IMR-90 (cell line): ENCODE data around the gene CDYL2. TPM values are rescaled to one million over a fixed set of nuclear protein-coding genes. Genes with fewer than 3 reads are reported as not detected.

ENCODE experiments used
- ATAC-seq: fragments of 200-7000 bp; cut with Tn5 transposase; 2 replicates; pipeline ENCODE4 v1.9.1; 2020; ENCODE audit warnings: low read depth, mild to moderate bottlenecking, moderate library complexity
- BruUV-seq: library from RNA; stranded (reverse); fragments of 400-500 nt; replicated peaks from 2 replicates; lab custom pipeline; 2021; lab: Mats Ljungman, UMichigan
- CTCF ChIA-PET: fragments of 300-600 bp; formaldehyde crosslinking; extraction: SDS; loops from one replicate; lab custom pipeline; 2021; ENCODE audit warnings: antibody characterized with exemption; lab: Yijun Ruan, JAX
- POLR2A ChIA-PET: fragments of 300-600 bp; sonication (Branson Sonifier 250); formaldehyde crosslinking; loops from one replicate; lab custom pipeline; 2022; ENCODE audit warnings: antibody characterized with exemption; ENCODE audit not compliant: unreplicated experiment; lab: Charles Lee
- DNase-seq: peaks from one replicate; pipeline ENCODE4 v3.0.0; 2013
- H2AFZ ChIP-seq: replicated peaks from 2 replicates; pipeline ENCODE3; 2013; ENCODE audit warnings: low read length, mild to moderate bottlenecking; ENCODE audit not compliant: poor library complexity
- H2AK5ac ChIP-seq: 2 replicates; pipeline ENCODE4 v1.6.1; 2013; ENCODE audit warnings: low read depth, low read length, inconsistent platforms
- H2AK9ac ChIP-seq: replicated peaks from 2 replicates; pipeline ENCODE3; 2013; ENCODE audit warnings: mild to moderate bottlenecking, low read depth, low read length, moderate library complexity; ENCODE audit not compliant: poor library complexity
- H2BK120ac ChIP-seq: 2 replicates; pipeline ENCODE4 v1.6.1; 2013; ENCODE audit warnings: low read depth, low read length, inconsistent platforms
- H2BK15ac ChIP-seq: 3 replicates; pipeline ENCODE4 v1.6.1; 2013; ENCODE audit warnings: low read depth, low read length, inconsistent platforms
- H2BK20ac ChIP-seq: 2 replicates; pipeline ENCODE4 v1.6.1; 2013; ENCODE audit warnings: low read depth, mild to moderate bottlenecking, inconsistent platforms, low read length, moderate library complexity
- H2BK5ac ChIP-seq: 2 replicates; pipeline ENCODE4 v1.6.1; 2013; ENCODE audit warnings: mild to moderate bottlenecking, low read depth, low read length, inconsistent platforms; ENCODE audit not compliant: poor library complexity, severe bottlenecking
- H3K14ac ChIP-seq: replicated peaks from 2 replicates; pipeline ENCODE4 v1.6.1; 2013; ENCODE audit warnings: low read depth, low read length, inconsistent platforms
- H3K18ac ChIP-seq: 2 replicates; pipeline ENCODE4 v1.6.1; 2013; ENCODE audit warnings: low read depth, low read length, control low read depth
- H3K23ac ChIP-seq: 2 replicates; pipeline ENCODE4 v1.6.1; 2013; ENCODE audit warnings: low read depth, low read length, inconsistent platforms
- H3K27ac ChIP-seq: 2 replicates; pipeline ENCODE4 v1.5.1; 2013; ENCODE audit warnings: mild to moderate bottlenecking, control low read depth, low read length; ENCODE audit not compliant: insufficient read depth
- H3K27me3 ChIP-seq: 2 replicates; pipeline ENCODE4 v1.6.1; 2013; ENCODE audit warnings: low read length; ENCODE audit not compliant: control insufficient read depth, insufficient read depth
- H3K36me3 ChIP-seq: 2 replicates; pipeline ENCODE4 v1.6.1; 2013; ENCODE audit warnings: low read length, mixed read lengths; ENCODE audit not compliant: control insufficient read depth, insufficient read depth
- H3K4ac ChIP-seq: 2 replicates; pipeline ENCODE4 v1.6.1; 2013; ENCODE audit warnings: low read depth, low read length, inconsistent platforms
- H3K4me1 ChIP-seq: 2 replicates; pipeline ENCODE4 v1.6.1; 2013; ENCODE audit warnings: low read length, mixed read lengths; ENCODE audit not compliant: control insufficient read depth, insufficient read depth
- H3K4me2 ChIP-seq: 2 replicates; pipeline ENCODE4 v1.6.1; 2013; ENCODE audit warnings: low read depth, mild to moderate bottlenecking, control low read depth, low read length, moderate library complexity
- H3K4me3 ChIP-seq: 2 replicates; pipeline ENCODE4 v1.5.1; 2013; ENCODE audit warnings: low read depth, mild to moderate bottlenecking, control low read depth, low read length, moderate library complexity; ENCODE audit not compliant: insufficient read depth
- H3K56ac ChIP-seq: 2 replicates; pipeline ENCODE4 v1.6.1; 2013; ENCODE audit warnings: low read length, inconsistent platforms; ENCODE audit not compliant: insufficient read depth; ENCODE audit errors: extremely low read depth
- H3K79me1 ChIP-seq, 2 experiments: 2 replicates each; pipeline ENCODE4 v1.6.1; 2013; ENCODE audit warnings: low read length in 2 of 2, inconsistent platforms in 1 of 2, low read depth in 1 of 2
- H3K9ac ChIP-seq: 2 replicates; pipeline ENCODE4 v1.6.1; 2013; ENCODE audit warnings: low read depth, low read length, control low read depth
- H3K9me1 ChIP-seq: 2 replicates; pipeline ENCODE4 v1.6.1; 2013; ENCODE audit warnings: low read length, inconsistent platforms; ENCODE audit not compliant: insufficient read depth
- H3K9me3 ChIP-seq: 2 replicates; pipeline ENCODE4 v1.6.1; 2013; ENCODE audit warnings: low read length; ENCODE audit not compliant: control insufficient read depth, insufficient read depth
- H4K20me1 ChIP-seq: 2 replicates; pipeline ENCODE4 v1.6.1; 2013; ENCODE audit warnings: low read length, inconsistent platforms; ENCODE audit not compliant: insufficient read depth
- H4K5ac ChIP-seq: 2 replicates; pipeline ENCODE4 v1.6.1; 2013; ENCODE audit warnings: mild to moderate bottlenecking, low read depth, low read length, control low read depth
- H4K8ac ChIP-seq, 2 experiments: 2 replicates each; pipeline ENCODE4 v1.6.1; 2013; ENCODE audit warnings: low read depth in 2 of 2, low read length in 2 of 2, control low read depth in 1 of 2, inconsistent platforms in 1 of 2
- H4K91ac ChIP-seq: 2 replicates; pipeline ENCODE4 v1.6.1; 2013; ENCODE audit warnings: low read depth, low read length, inconsistent platforms; ENCODE audit not compliant: insufficient read depth
- CEBPB ChIP-seq: IDR thresholded peaks from 2 replicates; pipeline ENCODE4 v1.6.1; 2012; ENCODE audit warnings: low read depth, low read length, improper control_type of control experiment
- CHD1 ChIP-seq: IDR thresholded peaks from 2 replicates; pipeline ENCODE4 v1.6.1; 2012; ENCODE audit warnings: low read depth, low read length, improper control_type of control experiment
- CTCF ChIP-seq: conservative IDR thresholded peaks from 2 replicates; pipeline ENCODE4 v1.5.1; 2012; ENCODE audit warnings: mild to moderate bottlenecking, low read depth, low read length, improper control_type of control experiment
- ELK1 ChIP-seq: fragments of 150-350 bp; IDR thresholded peaks from 2 replicates; pipeline ENCODE4 v1.6.1; 2016; ENCODE audit warnings: low read depth, mild to moderate bottlenecking, low read length, moderate library complexity, borderline replicate concordance
- FOS ChIP-seq: fragments of 150-350 bp; IDR thresholded peaks from 2 replicates; pipeline ENCODE4 v1.6.1; 2016; ENCODE audit warnings: low read depth, low read length
- MAFK ChIP-seq: IDR thresholded peaks from 2 replicates; pipeline ENCODE4 v1.6.1; 2012; ENCODE audit warnings: low read depth, low read length, improper control_type of control experiment
- MAZ ChIP-seq: IDR thresholded peaks from 2 replicates; pipeline ENCODE4 v1.6.1; 2012; ENCODE audit warnings: low read depth, mild to moderate bottlenecking, low read length, improper control_type of control experiment, moderate library complexity, borderline replicate concordance
- MXI1 ChIP-seq: IDR thresholded peaks from 2 replicates; pipeline ENCODE4 v1.6.1; 2012; ENCODE audit warnings: low read depth, mild to moderate bottlenecking, low read length, moderate library complexity, borderline replicate concordance
- POLR2A ChIP-seq: IDR thresholded peaks from 2 replicates; pipeline ENCODE4 v1.6.1; 2012; ENCODE audit warnings: mild to moderate bottlenecking, low read depth, low read length
- RFX5 ChIP-seq: IDR thresholded peaks from 2 replicates; pipeline ENCODE4 v1.8.0; 2012; ENCODE audit warnings: low read depth, mild to moderate bottlenecking, low read length, moderate library complexity
- USF2 ChIP-seq: fragments of 150-350 bp; IDR thresholded peaks from 2 replicates; pipeline ENCODE4 v1.6.1; 2017; ENCODE audit warnings: mild to moderate bottlenecking, antibody characterized with exemption, low read length, low read depth
- WGBS, 2 experiments: methylation state at CpG; one replicate each; pipeline versions ENCODE4 v1.1.5 to v1.1.7; 2013; ENCODE audit warnings: missing lambda C conversion rate in 2 of 2; ENCODE audit not compliant: insufficient read length in 1 of 2; ENCODE audit errors: extremely low coverage in 2 of 2; 5-methylcytosine and 5-hydroxymethylcytosine counted together
- dilution Hi-C: fragments of 300-500 bp; cut with HindIII; formaldehyde crosslinking; loops from one replicate; pipeline ENCODE4 v1.14.3; 2018; ENCODE audit warnings: low sequenced_read_pairs; ENCODE audit not compliant: unreplicated experiment
- in situ Hi-C: fragments of 300-500 bp; cut with MboI; formaldehyde crosslinking; loops from 3 replicates; pipeline ENCODE4 v1.14.3; 2019; ENCODE audit warnings: low sequenced_read_pairs, inconsistent platforms, mixed read lengths
- intact Hi-C: fragments of 100-400 bp; cut with micrococcal nuclease; formaldehyde crosslinking; loops from 2 replicates; pipeline ENCODE4 v1.10.0; 2022
- polyA plus RNA-seq, 3 experiments: library from polyadenylated mRNA; depleted of rRNA; stranded (reverse); fragments of >200 nt; gene quantifications; 2 replicates each; pipeline ENCODE4 v1.2.3, GENCODE V29; 2012; ENCODE audit warnings: low replicate concordance in 1 of 3
- total RNA-seq: library from RNA; depleted of rRNA; stranded (reverse); fragments of >200 nt; gene quantifications from 2 replicates; pipeline ENCODE4 v1.2.3, GENCODE V29; 2012

Gene CDYL2
- total and polyA plus RNA-seq, 2 of the 4 experiments (the other 2 are of a cell fraction), result 1.2 to 3.9 TPM

GRCh38 chr16:80659865-80660264, 144.5 kb downstream of the CDYL2 start:
- BruUV-seq, result no TSS peak
- Histone ChIP-seq H2BK5ac (no peak overlapping the region), H3K9me1 (no peaks in the 10 kb centered on the region), H3K56ac (no peak overlapping the region), H3K23ac (no peak overlapping the region), H2AFZ (no peak overlapping the region), H3K27ac (no peak overlapping the region), H4K8ac (no peak overlapping the region), H2BK120ac (no peak overlapping the region), H4K5ac (no peak overlapping the region), H3K4ac (no peak overlapping the region), H3K9me3 (peaks cover 2% of the 10 kb centered on the region; the same call in 1 of the 2 replicates), H3K4me3 (no peak overlapping the region), H3K79me1 (no peaks in the 10 kb centered on the region; a peak in 2 of 4 replicates), H3K4me1 (no peaks in the 10 kb centered on the region), H2AK5ac (no peak overlapping the region), H3K18ac (no peak overlapping the region), H2AK9ac (no peak overlapping the region), H3K4me2 (no peak overlapping the region), H3K14ac (no peak overlapping the region), H4K91ac (no peak overlapping the region), H3K9ac (no peak overlapping the region), H2BK20ac (no peak overlapping the region), H4K20me1 (no peaks in the 10 kb centered on the region), H3K36me3 (no peaks in the 10 kb centered on the region), H2BK15ac (no peak overlapping the region), H3K27me3 (no peaks in the 10 kb centered on the region)
- ATAC-seq (no peak), DNase-seq (no peak)
- intact Hi-C loops, result no loop called here
- WGBS, 2 experiments, result 100% methylated on average over 1 of the region's 1 CpG; no CpG with 5 or more reads in 1 of the 2 experiments
- CTCF ChIA-PET, result no interaction called here
- dilution Hi-C loops, result no loop called here
- POLR2A ChIA-PET, result no interaction called here
- in situ Hi-C loops, result no loop called here
- TF ChIP-seq POLR2A (no peak), MAFK (no peak), CEBPB (no peak), ELK1 (no peak), CHD1 (no peak), MXI1 (no peak), CTCF (no peak), FOS (no peak), USF2 (no peak), MAZ (no peak), RFX5 (no peak)
